HCT116 (cell line): ENCODE measurements around the gene IRF2BP2. TPM values are rescaled to one million over a fixed set of nuclear protein-coding genes. Genes with fewer than 3 reads are reported as not detected.

Experiments used
- ATAC-seq: fragments of 200-7000 bp; cut with Tn5 transposase; 2 replicates; pipeline ENCODE4 v1.9.1; 2020; ENCODE audit warnings: mild to moderate bottlenecking, moderate library complexity
- BruUV-seq: library from RNA; stranded (reverse); fragments of 400-500 nt; replicated peaks from 2 replicates; lab custom pipeline; 2021; lab: Mats Ljungman, UMichigan
- CTCF ChIA-PET: fragments of 300-600 bp; sonication (Branson Sonifier 250); formaldehyde crosslinking; loops from one replicate; lab custom pipeline; 2021; ENCODE audit warnings: antibody characterized with exemption; lab: Charles Lee
- POLR2A ChIA-PET: fragments of 300-600, 350-600 bp; sonication (Branson Sonifier 250); formaldehyde crosslinking; loops from one replicate; lab custom pipeline; 2021; ENCODE audit warnings: antibody characterized with exemption; lab: Charles Lee
- RAD21 ChIA-PET, 2 experiments: fragments of 300-600 bp; sonication (Branson Sonifier 250); formaldehyde crosslinking; loops; one replicate each; lab custom pipeline; 2023; ENCODE audit warnings: low total read pairs in 2 of 2; ENCODE audit not compliant: uncharacterized antibody in 2 of 2, unreplicated experiment in 2 of 2, low non-redundant PET in 1 of 2; lab: Charles Lee
- DNase-seq: peaks from one replicate; pipeline ENCODE4 v3.0.0-alpha.2; 2010; ENCODE audit warnings: low read depth, low spot score
- H2AFZ ChIP-seq: fragments of 200-600 bp; shearing (Covaris generic), sonication (generic); 2 replicates; pipeline ENCODE4 v1.6.1; 2017; ENCODE audit warnings: low read depth, mixed run types, mixed read lengths, antibody characterized with exemption, low read length; ENCODE audit not compliant: poor library complexity, severe bottlenecking
- H3K27ac ChIP-seq: 2 replicates; pipeline ENCODE4 v1.5.1; 2012; ENCODE audit warnings: low read depth, low read length
- H3K27me3 ChIP-seq: fragments of 200-600 bp; sonication (generic); 2 replicates; pipeline ENCODE4 v1.6.1; 2016; ENCODE audit warnings: mixed run types, low read length, mixed read lengths; ENCODE audit not compliant: insufficient read depth
- H3K36me3 ChIP-seq, 2 experiments: fragments of 200-500 bp in 1 of 2; fragments of 200-600 bp in 1 of 2; sonication (Bioruptor generic) in 1 of 2; sonication (generic) in 1 of 2; 2 replicates each; pipeline versions ENCODE4 v1.5.1 to v1.6.1; 2014 to 2016; ENCODE audit warnings: low read length in 2 of 2, inconsistent platforms in 1 of 2, mixed read lengths in 1 of 2, mixed run types in 1 of 2; ENCODE audit not compliant: insufficient read depth in 2 of 2, control insufficient read depth in 1 of 2
- H3K4me1 ChIP-seq, 2 experiments: fragments of 200-600 bp in 1 of 2; sonication (generic) in 1 of 2; 2 replicates each; pipeline versions ENCODE4 v1.5.1 to v1.6.1; 2012 to 2017; ENCODE audit warnings: low read length in 2 of 2, inconsistent platforms in 1 of 2, mild to moderate bottlenecking in 1 of 2, mixed read lengths in 1 of 2, mixed run types in 1 of 2, moderate library complexity in 1 of 2; ENCODE audit not compliant: insufficient read depth in 2 of 2, control insufficient read depth in 1 of 2
- H3K4me2 ChIP-seq: fragments of 200-600 bp; sonication (generic); 2 replicates; pipeline ENCODE4 v1.6.1; 2017; ENCODE audit warnings: mixed run types, low read length, mixed read lengths
- H3K4me3 ChIP-seq, 2 experiments: fragments of 200-600 bp in 1 of 2; sonication (generic) in 1 of 2; replicated peaks in 1 of 2; 2 replicates each; pipeline ENCODE4 v1.5.1; 2011 to 2016; ENCODE audit warnings: low read length in 2 of 2, control low read depth in 1 of 2, low read depth in 1 of 2, mild to moderate bottlenecking in 1 of 2, mixed read lengths in 1 of 2, mixed run types in 1 of 2
- H3K79me2 ChIP-seq: fragments of 200-600 bp; sonication (generic); 2 replicates; pipeline ENCODE4 v1.6.1; 2017; ENCODE audit warnings: mild to moderate bottlenecking, mixed run types, low read length, moderate library complexity, mixed read lengths; ENCODE audit not compliant: insufficient read depth
- H3K9ac ChIP-seq: fragments of 200-600 bp; sonication (generic); 2 replicates; pipeline ENCODE4 v1.6.1; 2016; ENCODE audit warnings: low read length, mixed read lengths
- H3K9me2 ChIP-seq: fragments of 200-600 bp; sonication (generic), shearing (Covaris generic); 2 replicates; pipeline ENCODE4 v1.6.1; 2017; ENCODE audit warnings: mixed run types, mild to moderate bottlenecking, moderate library complexity; ENCODE audit not compliant: insufficient read depth
- H3K9me3 ChIP-seq, 2 experiments: fragments of 200-500 bp in 1 of 2; fragments of 200-600 bp in 1 of 2; sonication (Bioruptor generic) in 1 of 2; sonication (generic) in 1 of 2; 2 replicates each; pipeline ENCODE4 v1.6.1; 2014 to 2017; ENCODE audit warnings: low read length in 2 of 2, mixed read lengths in 2 of 2, inconsistent platforms in 1 of 2, low read depth in 1 of 2, mild to moderate bottlenecking in 1 of 2, mixed run types in 1 of 2, moderate library complexity in 1 of 2; ENCODE audit not compliant: control insufficient read depth in 1 of 2, insufficient read depth in 1 of 2
- H4K20me1 ChIP-seq: fragments of 200-600 bp; sonication (generic), shearing (Covaris generic); 2 replicates; pipeline ENCODE4 v1.6.1; 2017; ENCODE audit warnings: mixed run types, mild to moderate bottlenecking, moderate library complexity; ENCODE audit not compliant: insufficient read depth
- CEBPB ChIP-seq: IDR thresholded peaks from 2 replicates; pipeline ENCODE4 v1.6.1; 2012; ENCODE audit warnings: low read depth
- EGR1 ChIP-seq: IDR thresholded peaks from 2 replicates; pipeline ENCODE4 v1.6.1; 2012; ENCODE audit warnings: low read depth
- EZH2 ChIP-seq: fragments of 200-600 bp; sonication (generic); IDR thresholded peaks from 2 replicates; pipeline ENCODE4 v1.6.1; 2017; ENCODE audit warnings: antibody characterized with exemption, mixed run types
- EZH2phosphoT487 ChIP-seq: fragments of 200-600 bp; IDR thresholded peaks from 2 replicates; pipeline ENCODE4 v1.6.1; 2018; ENCODE audit warnings: antibody characterized with exemption, borderline replicate concordance
- JUND ChIP-seq: IDR thresholded peaks from 2 replicates; pipeline ENCODE4 v1.6.1; 2012
- POLR2A ChIP-seq: IDR thresholded peaks from 2 replicates; pipeline ENCODE4 v1.7.0; 2011; ENCODE audit warnings: borderline replicate concordance; ENCODE audit not compliant: insufficient read depth, insufficient read length; ENCODE audit errors: extremely low read depth
- SIN3A ChIP-seq: IDR thresholded peaks from 2 replicates; pipeline ENCODE4 v1.6.1; 2012; ENCODE audit warnings: low read depth
- SRF ChIP-seq: IDR thresholded peaks from 2 replicates; pipeline ENCODE4 v1.6.1; 2012; ENCODE audit warnings: low read depth
- YY1 ChIP-seq: IDR thresholded peaks from 2 replicates; pipeline ENCODE4 v1.6.1; 2011; ENCODE audit warnings: low read length, low read depth, moderate library complexity, mild to moderate bottlenecking; ENCODE audit not compliant: insufficient replicate concordance; ENCODE audit errors: extremely low read depth
- ZNF274 ChIP-seq: fragments of 200-500 bp; sonication (Bioruptor generic); IDR thresholded peaks from 2 replicates; pipeline ENCODE4 v1.6.1; 2014; ENCODE audit warnings: mild to moderate bottlenecking, low read depth, low read length, inconsistent platforms
- intact Hi-C: fragments of 100-400 bp; cut with micrococcal nuclease; formaldehyde crosslinking; loops from 2 replicates; pipeline ENCODE4 v1.10.0; 2022
- total RNA-seq: library from RNA; stranded (reverse); gene quantifications from one replicate; pipeline ENCODE4 v1.2.1, GENCODE V29; 2021; ENCODE audit not compliant: unreplicated experiment
- TF ChIP-seq, protein P1 (sequence below): IDR thresholded peaks from 2 replicates; pipeline ENCODE4 v1.6.1; 2011; ENCODE audit warnings: mild to moderate bottlenecking, low read length, moderate library complexity; ENCODE audit not compliant: insufficient replicate concordance; ENCODE audit errors: extremely low read depth
- TF ChIP-seq, protein P2 (sequence below): IDR thresholded peaks from 2 replicates; pipeline ENCODE4 v1.6.1; 2012
- TF ChIP-seq, protein P3 (sequence below): IDR thresholded peaks from 2 replicates; pipeline ENCODE4 v1.6.1; 2012

Gene IRF2BP2
- total RNA-seq, 1 experiment from 2014 or later = 61.3 TPM

DNA sequence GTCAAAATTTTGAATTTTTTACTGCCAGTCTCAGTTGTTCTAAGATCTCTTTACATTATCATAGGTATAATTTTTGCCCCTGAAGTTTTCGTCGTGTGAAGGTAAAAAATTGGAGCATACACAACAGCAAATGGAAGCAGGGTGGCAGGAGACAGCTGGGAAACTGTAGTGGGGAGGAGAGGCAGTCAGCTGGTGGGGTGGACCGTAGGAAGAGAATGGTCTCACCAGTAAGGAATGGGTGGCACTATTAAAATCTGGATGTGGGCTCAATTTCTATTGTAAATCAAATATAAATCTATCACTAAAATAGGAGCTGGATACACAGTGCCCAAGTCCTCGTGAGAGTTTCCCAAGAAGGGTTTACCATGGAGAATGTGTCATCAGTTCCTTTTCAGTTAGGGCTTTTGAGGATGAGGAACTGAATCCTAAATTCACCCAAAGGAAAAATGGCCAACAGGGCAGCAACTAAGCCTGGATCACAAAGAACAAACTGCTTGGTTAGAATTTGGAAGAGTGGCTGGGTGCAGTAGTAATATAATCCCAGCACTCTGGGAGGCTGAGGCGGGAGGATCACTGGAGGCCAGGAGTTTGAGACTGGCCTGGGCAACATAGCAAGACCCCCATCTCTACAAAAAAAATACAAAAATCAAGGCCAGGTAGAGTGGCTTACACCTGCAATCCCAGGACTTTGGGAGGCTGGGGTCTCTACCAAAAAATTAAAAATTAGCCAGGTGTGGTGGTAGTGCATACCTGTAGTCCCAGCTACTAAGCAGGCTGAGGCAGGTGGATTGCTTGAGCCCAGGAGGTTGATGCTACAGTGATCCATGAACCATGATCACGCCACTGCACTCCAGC lies 10.5 kb upstream of the IRF2BP2 start:
- TF ChIP-seq ZNF274 (no peak), JUND (no peak), CEBPB (no peak), POLR2A (no peak), EGR1 (no peak), EZH2phosphoT487 (no peak), YY1 (no peak), EZH2 (no peak), SIN3A (no peak), SRF (no peak)
- TF ChIP-seq, protein P1, sequence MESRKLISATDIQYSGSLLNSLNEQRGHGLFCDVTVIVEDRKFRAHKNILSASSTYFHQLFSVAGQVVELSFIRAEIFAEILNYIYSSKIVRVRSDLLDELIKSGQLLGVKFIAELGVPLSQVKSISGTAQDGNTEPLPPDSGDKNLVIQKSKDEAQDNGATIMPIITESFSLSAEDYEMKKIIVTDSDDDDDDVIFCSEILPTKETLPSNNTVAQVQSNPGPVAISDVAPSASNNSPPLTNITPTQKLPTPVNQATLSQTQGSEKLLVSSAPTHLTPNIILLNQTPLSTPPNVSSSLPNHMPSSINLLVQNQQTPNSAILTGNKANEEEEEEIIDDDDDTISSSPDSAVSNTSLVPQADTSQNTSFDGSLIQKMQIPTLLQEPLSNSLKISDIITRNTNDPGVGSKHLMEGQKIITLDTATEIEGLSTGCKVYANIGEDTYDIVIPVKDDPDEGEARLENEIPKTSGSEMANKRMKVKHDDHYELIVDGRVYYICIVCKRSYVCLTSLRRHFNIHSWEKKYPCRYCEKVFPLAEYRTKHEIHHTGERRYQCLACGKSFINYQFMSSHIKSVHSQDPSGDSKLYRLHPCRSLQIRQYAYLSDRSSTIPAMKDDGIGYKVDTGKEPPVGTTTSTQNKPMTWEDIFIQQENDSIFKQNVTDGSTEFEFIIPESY = no peak
- TF ChIP-seq, protein P2, sequence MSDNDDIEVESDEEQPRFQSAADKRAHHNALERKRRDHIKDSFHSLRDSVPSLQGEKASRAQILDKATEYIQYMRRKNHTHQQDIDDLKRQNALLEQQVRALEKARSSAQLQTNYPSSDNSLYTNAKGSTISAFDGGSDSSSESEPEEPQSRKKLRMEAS = no peak
- TF ChIP-seq, protein P3, sequence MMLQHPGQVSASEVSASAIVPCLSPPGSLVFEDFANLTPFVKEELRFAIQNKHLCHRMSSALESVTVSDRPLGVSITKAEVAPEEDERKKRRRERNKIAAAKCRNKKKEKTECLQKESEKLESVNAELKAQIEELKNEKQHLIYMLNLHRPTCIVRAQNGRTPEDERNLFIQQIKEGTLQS = no peak
- peaks cover 10 to 19% of the 10 kb centered on the region in 2 experiments for H3K4me1 ChIP-seq
- no peak overlapping the region for H3K9ac ChIP-seq
- H3K4me2 ChIP-seq = no peak overlapping the region
- H3K4me3 ChIP-seq = no peak overlapping the region
- RAD21 ChIA-PET = no interaction called here
- DNase-seq (no peak), ATAC-seq (no peak)
- H2AFZ ChIP-seq = no peak overlapping the region
- no TSS peak for BruUV-seq
- CTCF ChIA-PET = no interaction called here
- H3K27me3 ChIP-seq = no peaks in the 10 kb centered on the region
- intact Hi-C loops = no loop called here
- no peaks in the 10 kb centered on the region for H3K9me3 ChIP-seq
- H3K79me2 ChIP-seq = no peaks in the 10 kb centered on the region
- H3K27ac ChIP-seq = no peak overlapping the region
- no peaks in the 10 kb centered on the region for H3K36me3 ChIP-seq
- no peaks in the 10 kb centered on the region for H3K9me2 ChIP-seq
- POLR2A ChIA-PET = no interaction called here
- H4K20me1 ChIP-seq = no peaks in the 10 kb centered on the region
